K562 (cell line): ENCODE results near the gene LCLAT1. TPM values are rescaled to one million over a fixed set of nuclear protein-coding genes. Genes with fewer than 3 reads are reported as not detected.
A peak's percentile ranks its signal among the peaks of the same experiment; 100 is the strongest.

Source experiments
- ESRRA ChIP-seq: fragments of 450-650 bp; IDR thresholded peaks from 2 replicates; pipeline ENCODE4 v1.6.1; 2014; ENCODE audit warnings: low read depth, mild to moderate bottlenecking, moderate library complexity, borderline replicate concordance
- NEUROD1 ChIP-seq: fragments of 150-350 bp; IDR thresholded peaks from 2 replicates; pipeline ENCODE4 v1.6.1; 2014; ENCODE audit warnings: borderline replicate concordance, low read length, low read depth; ENCODE audit not compliant: partially characterized antibody
- RBM22 ChIP-seq: fragments of 200-400 bp; formaldehyde crosslinking; IDR thresholded peaks from 2 replicates; pipeline ENCODE4 v1.6.1; 2018; ENCODE audit warnings: low read length, low read depth; ENCODE audit not compliant: poor library complexity, severe bottlenecking
- TOE1 ChIP-seq, 2 experiments: fragments of 450-650 bp in 1 of 2; sonication (generic) in 1 of 2; formaldehyde crosslinking in 1 of 2; IDR thresholded peaks; 2 replicates each; pipeline versions ENCODE4 v1.7.1 to v1.8.0; 2016 to 2022; ENCODE audit warnings: borderline replicate concordance in 2 of 2, mild to moderate bottlenecking in 2 of 2, antibody characterized with exemption in 1 of 2, inconsistent platforms in 1 of 2, low read depth in 1 of 2, missing genetic modification reagents in 1 of 2, moderate library complexity in 1 of 2
- ZNF12 ChIP-seq: sonication (generic); formaldehyde crosslinking; IDR thresholded peaks from 2 replicates; pipeline ENCODE4 v1.4.0; 2020; ENCODE audit warnings: mild to moderate bottlenecking, missing genetic modification reagents
- ZNF239 ChIP-seq: fragments of 250-450 bp; sonication (Bioruptor Pico); IDR thresholded peaks from 2 replicates; pipeline ENCODE4 v1.4.0; 2020; ENCODE audit warnings: mild to moderate bottlenecking
- ZNF398 ChIP-seq: fragments of 250-450 bp; sonication (Bioruptor Pico); IDR thresholded peaks from 2 replicates; pipeline ENCODE4 v1.8.0; 2021; ENCODE audit warnings: moderate library complexity, mild to moderate bottlenecking, inconsistent platforms
- polyA plus RNA-seq, 8 experiments: library from polyadenylated mRNA; depleted of rRNA in 4 of 8; stranded (reverse) in 5 of 8; unstranded in 3 of 8; fragments of >200 nt; fragmentation: Nextera tagmentation in 2 of 8; fragmentation: Illumina TruSeq in 1 of 8; extraction: Ambion mirVana in 2 of 8; extraction: Trizol in 1 of 8; gene quantifications; 2 replicates each; pipeline versions ENCODE4 v1.2.1 to v1.2.3, GENCODE V29; 2011 to 2014; ENCODE audit warnings: inconsistent platforms in 1 of 8, missing spikeins in 1 of 8
- total RNA-seq, 7 experiments: library from RNA; depleted of rRNA in 6 of 7; stranded (reverse); fragments of >200 nt in 6 of 7; fragmentation: Illumina TruSeq in 2 of 7; extraction: Trizol in 2 of 7; gene quantifications; 2 replicates each; pipeline versions ENCODE4 v1.2.1 to v1.2.3, GENCODE V29; 2011 to 2021; ENCODE audit warnings: low replicate concordance in 1 of 7
- TF ChIP-seq, protein P1 (sequence below): sonication (generic); formaldehyde crosslinking; IDR thresholded peaks from 2 replicates; pipeline ENCODE4 v1.4.0; 2020; ENCODE audit warnings: mild to moderate bottlenecking, missing genetic modification reagents
- TF ChIP-seq, protein P2 (sequence below): fragments of 450-650 bp; formaldehyde crosslinking; IDR thresholded peaks from 2 replicates; pipeline ENCODE4 v1.4.0; 2020; ENCODE audit warnings: mild to moderate bottlenecking, moderate library complexity
- TF ChIP-seq, protein P3 (sequence below), 2 experiments: fragments of 450-650 bp in 1 of 2; sonication (generic) in 1 of 2; formaldehyde crosslinking in 1 of 2; IDR thresholded peaks in 1 of 2; conservative IDR thresholded peaks in 1 of 2; 2 replicates each; pipeline versions ENCODE4 v1.6.1 to v1.8.1; 2016 to 2023; ENCODE audit warnings: mild to moderate bottlenecking in 2 of 2, moderate library complexity in 2 of 2, inconsistent platforms in 1 of 2, missing genetic modification reagents in 1 of 2
- TF ChIP-seq, protein P4 (sequence below): fragments of 450-650 bp; IDR thresholded peaks from 2 replicates; pipeline ENCODE4 v1.6.1; 2018; ENCODE audit warnings: mild to moderate bottlenecking, low read depth; ENCODE audit not compliant: partially characterized antibody
- TF ChIP-seq, protein P5 (sequence below): fragments of 250-450 bp; sonication (Bioruptor Pico); IDR thresholded peaks from 2 replicates; pipeline ENCODE4 v1.5.0; 2020; ENCODE audit warnings: mild to moderate bottlenecking, borderline replicate concordance

Gene LCLAT1
- total and polyA plus RNA-seq, 9 of the 15 experiments (the other 6 are each of a cell fraction or from before 2014, with no cell fraction given): 8.9 to 63.3 (median 25.4) TPM

- TF ChIP-seq, protein P1, sequence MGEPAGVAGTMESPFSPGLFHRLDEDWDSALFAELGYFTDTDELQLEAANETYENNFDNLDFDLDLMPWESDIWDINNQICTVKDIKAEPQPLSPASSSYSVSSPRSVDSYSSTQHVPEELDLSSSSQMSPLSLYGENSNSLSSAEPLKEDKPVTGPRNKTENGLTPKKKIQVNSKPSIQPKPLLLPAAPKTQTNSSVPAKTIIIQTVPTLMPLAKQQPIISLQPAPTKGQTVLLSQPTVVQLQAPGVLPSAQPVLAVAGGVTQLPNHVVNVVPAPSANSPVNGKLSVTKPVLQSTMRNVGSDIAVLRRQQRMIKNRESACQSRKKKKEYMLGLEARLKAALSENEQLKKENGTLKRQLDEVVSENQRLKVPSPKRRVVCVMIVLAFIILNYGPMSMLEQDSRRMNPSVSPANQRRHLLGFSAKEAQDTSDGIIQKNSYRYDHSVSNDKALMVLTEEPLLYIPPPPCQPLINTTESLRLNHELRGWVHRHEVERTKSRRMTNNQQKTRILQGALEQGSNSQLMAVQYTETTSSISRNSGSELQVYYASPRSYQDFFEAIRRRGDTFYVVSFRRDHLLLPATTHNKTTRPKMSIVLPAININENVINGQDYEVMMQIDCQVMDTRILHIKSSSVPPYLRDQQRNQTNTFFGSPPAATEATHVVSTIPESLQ: no peak
- TF ChIP-seq, protein P2, sequence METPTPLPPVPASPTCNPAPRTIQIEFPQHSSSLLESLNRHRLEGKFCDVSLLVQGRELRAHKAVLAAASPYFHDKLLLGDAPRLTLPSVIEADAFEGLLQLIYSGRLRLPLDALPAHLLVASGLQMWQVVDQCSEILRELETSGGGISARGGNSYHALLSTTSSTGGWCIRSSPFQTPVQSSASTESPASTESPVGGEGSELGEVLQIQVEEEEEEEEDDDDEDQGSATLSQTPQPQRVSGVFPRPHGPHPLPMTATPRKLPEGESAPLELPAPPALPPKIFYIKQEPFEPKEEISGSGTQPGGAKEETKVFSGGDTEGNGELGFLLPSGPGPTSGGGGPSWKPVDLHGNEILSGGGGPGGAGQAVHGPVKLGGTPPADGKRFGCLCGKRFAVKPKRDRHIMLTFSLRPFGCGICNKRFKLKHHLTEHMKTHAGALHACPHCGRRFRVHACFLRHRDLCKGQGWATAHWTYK (CRISPR knock-in tag): no peak
- no peak for TF ChIP-seq TOE1 (IDR thresholded peaks at IDR 0.05; ENCODE audit: borderline replicate concordance)
- TF ChIP-seq TOE1 (CRISPR knock-in tag; IDR thresholded peaks at IDR 0.05; ENCODE audit: borderline replicate concordance, low read depth): no peak
- TF ChIP-seq, protein P3, sequence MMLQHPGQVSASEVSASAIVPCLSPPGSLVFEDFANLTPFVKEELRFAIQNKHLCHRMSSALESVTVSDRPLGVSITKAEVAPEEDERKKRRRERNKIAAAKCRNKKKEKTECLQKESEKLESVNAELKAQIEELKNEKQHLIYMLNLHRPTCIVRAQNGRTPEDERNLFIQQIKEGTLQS (IDR thresholded peaks at IDR 0.05): peak; percentile 26; the same call in 1 of the 2 replicates
- TF ChIP-seq, protein P3 (CRISPR knock-in tag; conservative IDR thresholded peaks at IDR 0.05): no peak
- no peak for TF ChIP-seq NEUROD1
- TF ChIP-seq ZNF12 (CRISPR knock-in tag): 0 out of 2 replicates have a peak, but pooled peaks have one; percentile 67
- TF ChIP-seq ZNF239 (CRISPR knock-in tag): no peak
- no peak for TF ChIP-seq ESRRA
- TF ChIP-seq, protein P4, sequence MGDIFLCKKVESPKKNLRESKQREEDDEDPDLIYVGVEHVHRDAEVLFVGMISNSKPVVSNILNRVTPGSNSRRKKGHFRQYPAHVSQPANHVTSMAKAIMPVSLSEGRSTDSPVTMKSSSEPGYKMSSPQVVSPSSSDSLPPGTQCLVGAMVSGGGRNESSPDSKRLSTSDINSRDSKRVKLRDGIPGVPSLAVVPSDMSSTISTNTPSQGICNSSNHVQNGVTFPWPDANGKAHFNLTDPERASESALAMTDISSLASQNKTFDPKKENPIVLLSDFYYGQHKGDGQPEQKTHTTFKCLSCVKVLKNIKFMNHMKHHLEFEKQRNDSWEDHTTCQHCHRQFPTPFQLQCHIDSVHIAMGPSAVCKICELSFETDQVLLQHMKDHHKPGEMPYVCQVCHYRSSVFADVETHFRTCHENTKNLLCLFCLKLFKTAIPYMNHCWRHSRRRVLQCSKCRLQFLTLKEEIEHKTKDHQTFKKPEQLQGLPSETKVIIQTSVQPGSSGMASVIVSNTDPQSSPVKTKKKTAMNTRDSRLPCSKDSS: no peak
- TF ChIP-seq ZNF398 (CRISPR knock-in tag): no peak
- TF ChIP-seq RBM22: no peak
- TF ChIP-seq, protein P5, sequence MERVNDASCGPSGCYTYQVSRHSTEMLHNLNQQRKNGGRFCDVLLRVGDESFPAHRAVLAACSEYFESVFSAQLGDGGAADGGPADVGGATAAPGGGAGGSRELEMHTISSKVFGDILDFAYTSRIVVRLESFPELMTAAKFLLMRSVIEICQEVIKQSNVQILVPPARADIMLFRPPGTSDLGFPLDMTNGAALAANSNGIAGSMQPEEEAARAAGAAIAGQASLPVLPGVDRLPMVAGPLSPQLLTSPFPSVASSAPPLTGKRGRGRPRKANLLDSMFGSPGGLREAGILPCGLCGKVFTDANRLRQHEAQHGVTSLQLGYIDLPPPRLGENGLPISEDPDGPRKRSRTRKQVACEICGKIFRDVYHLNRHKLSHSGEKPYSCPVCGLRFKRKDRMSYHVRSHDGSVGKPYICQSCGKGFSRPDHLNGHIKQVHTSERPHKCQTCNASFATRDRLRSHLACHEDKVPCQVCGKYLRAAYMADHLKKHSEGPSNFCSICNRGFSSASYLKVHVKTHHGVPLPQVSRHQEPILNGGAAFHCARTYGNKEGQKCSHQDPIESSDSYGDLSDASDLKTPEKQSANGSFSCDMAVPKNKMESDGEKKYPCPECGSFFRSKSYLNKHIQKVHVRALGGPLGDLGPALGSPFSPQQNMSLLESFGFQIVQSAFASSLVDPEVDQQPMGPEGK (CRISPR knock-in tag): no peak
These were observed 217.8 kb downstream of the LCLAT1 start (continued) for GRCh38 chr2:30664761-30665358.
